Fibroblast of villous mesenchyme (primary cell): Measurements from ENCODE around the gene PPP2R2D. TPM values are rescaled to one million over a fixed set of nuclear protein-coding genes. Genes with fewer than 3 reads are reported as not detected.

ENCODE experiments used
- DNase-seq: peaks from one replicate; pipeline ENCODE4 v3.0.0-alpha.2; 2010; ENCODE audit warnings: low read depth
- H3K4me3 ChIP-seq: 2 replicates; pipeline ENCODE4 v1.5.1; 2011; ENCODE audit warnings: low read depth, mild to moderate bottlenecking, low read length
- total RNA-seq: library from RNA; depleted of rRNA; stranded (reverse); fragments of >200 nt; gene quantifications from 2 replicates; pipeline ENCODE4 v1.2.3, GENCODE V29; 2012
- TF ChIP-seq, protein P1 (sequence below): IDR thresholded peaks from 2 replicates; pipeline ENCODE4 v1.5.1; 2012; ENCODE audit warnings: low read depth, mild to moderate bottlenecking, low read length; ENCODE audit not compliant: insufficient read depth

The PPP2R2D gene
- total RNA-seq, 1 donor = 30.7 TPM

- no peak overlapping the region for H3K4me3 ChIP-seq
- no peak for DNase-seq
- TF ChIP-seq, protein P1, sequence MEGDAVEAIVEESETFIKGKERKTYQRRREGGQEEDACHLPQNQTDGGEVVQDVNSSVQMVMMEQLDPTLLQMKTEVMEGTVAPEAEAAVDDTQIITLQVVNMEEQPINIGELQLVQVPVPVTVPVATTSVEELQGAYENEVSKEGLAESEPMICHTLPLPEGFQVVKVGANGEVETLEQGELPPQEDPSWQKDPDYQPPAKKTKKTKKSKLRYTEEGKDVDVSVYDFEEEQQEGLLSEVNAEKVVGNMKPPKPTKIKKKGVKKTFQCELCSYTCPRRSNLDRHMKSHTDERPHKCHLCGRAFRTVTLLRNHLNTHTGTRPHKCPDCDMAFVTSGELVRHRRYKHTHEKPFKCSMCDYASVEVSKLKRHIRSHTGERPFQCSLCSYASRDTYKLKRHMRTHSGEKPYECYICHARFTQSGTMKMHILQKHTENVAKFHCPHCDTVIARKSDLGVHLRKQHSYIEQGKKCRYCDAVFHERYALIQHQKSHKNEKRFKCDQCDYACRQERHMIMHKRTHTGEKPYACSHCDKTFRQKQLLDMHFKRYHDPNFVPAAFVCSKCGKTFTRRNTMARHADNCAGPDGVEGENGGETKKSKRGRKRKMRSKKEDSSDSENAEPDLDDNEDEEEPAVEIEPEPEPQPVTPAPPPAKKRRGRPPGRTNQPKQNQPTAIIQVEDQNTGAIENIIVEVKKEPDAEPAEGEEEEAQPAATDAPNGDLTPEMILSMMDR = no peak
Measured at GRCh38 chr10:131888186-131888604, 12.6 kb upstream of the PPP2R2D start.

- no peak overlapping the region for H3K4me3 ChIP-seq
- TF ChIP-seq, protein P1 = no peak
- DNase-seq = no peak
Measured at GRCh38 chr10:131889755-131890154, 11.1 kb upstream of the PPP2R2D start.

DNA sequence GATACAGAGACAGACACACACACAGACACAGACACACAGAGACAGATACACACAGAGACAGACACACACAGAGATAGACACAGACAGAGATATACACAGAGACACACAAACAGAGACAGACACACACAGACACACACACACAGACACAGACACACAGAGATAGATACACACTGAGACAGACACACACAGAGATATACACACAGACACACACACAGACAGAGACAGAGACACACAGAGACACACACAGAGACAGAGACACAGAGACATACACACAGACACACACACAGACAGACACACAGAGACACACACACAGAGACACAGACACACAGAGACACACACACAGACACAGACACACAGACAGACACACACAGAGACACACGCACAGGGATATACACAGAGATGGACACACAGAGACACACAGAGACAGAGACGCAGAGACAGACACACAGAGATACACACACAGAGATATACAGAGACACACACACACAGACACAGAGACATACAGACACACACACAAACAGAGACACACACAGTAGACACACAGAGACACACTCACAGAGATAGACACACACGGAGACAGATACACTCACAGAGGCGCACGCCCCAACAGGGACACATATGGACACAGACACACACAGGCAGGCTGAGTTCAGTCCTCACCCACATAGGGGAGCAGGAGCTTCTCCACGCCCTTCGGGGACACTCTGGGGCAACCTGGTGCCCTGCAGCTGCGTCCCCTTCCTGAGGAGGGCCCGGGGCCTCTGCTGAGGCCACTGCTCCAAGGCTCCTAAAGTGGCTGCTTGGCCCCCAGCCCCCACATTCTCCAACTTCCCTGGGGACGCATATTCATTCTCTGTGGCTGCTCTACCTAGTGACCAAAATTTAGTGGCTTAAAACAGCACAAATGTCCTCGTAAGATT, 10.3 kb upstream of the PPP2R2D start:
- TF ChIP-seq, protein P1 = no peak
- no peak for DNase-seq
- H3K4me3 ChIP-seq = no peak overlapping the region

DNA sequence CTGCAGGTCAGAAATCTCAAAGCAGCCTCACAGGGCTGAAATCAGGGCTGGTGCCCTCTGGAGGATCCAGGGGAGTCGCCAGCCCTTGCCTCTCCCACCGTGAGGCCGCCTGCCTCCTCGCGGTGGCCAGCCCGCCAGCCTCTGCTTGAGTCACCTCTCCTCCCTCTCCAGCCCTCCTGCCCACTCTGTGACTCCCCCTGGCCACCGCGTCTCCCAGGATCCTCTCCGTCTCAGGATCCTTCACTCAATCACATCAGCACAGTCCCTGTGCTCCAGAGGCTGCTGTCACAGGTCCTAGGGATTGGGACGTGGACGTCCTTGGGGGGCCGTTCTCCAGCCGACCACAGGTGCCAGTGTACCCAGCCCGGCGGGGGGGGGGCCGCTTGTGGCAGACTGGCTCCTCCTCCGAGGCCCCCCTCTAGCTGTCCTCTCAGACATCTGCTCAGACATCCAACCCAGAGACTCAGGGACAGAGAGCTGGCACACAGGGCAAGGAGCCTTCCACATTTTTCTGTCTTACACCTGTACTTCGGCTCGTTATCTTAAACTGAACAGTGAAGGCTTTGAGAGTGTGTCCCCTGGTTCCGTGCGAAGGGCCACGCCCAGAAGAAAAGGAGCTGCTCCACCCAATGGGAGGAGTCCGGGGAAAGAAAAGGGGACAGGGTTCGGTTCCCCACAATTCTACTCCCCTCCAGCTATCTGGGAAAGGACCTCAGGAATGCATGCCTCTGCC, 9.4 kb upstream of the PPP2R2D start:
- H3K4me3 ChIP-seq = no peak overlapping the region
- no peak for DNase-seq
- TF ChIP-seq, protein P1 = peak; percentile 3

DNA sequence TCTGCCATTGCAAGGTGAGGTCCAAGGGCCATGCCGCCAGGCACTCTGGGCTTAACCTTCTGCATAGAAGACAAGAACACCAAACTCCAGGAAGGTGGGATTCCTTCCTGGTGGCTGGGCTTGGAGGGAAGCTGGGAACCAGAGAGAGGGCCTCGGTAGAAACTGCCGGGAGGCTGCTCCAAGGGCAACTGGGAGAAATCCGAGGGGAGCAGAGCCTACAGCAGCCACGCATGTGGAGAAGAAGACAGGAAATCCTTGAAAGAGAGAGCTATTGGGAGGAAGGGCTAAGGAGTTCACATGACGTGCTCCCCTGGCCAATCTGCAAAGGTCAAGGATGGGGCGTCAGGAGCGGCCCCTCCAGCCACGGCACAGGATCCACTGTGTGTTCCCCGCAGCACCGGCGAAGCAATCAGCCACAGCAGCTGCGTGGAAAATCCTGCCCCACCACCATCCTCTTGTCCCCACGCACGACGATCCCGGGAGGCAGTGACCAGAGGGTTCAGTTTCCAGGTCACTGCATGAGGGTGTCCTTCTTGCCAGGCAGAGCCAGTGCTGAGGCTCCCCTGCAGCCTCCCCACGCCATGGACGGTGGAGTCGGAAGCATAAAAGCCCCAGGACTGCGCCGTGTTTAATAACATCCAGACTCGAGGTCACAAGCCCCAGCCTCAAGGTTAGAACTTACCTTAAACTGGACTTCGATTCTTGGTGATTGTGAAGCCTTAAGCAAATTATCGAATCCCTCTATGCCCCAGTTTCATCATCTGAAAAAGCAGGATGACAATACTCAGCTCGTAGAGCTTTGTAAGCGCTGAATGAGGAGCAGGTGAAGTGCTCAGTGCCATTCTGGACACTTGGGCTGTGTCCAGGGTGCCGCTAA, 8.6 kb upstream of the PPP2R2D start:
- TF ChIP-seq, protein P1 = no peak
- no peak for DNase-seq

More for the DNA sequence above, 8.6 kb upstream of the PPP2R2D start:
- H3K4me3 ChIP-seq = no peak overlapping the region
